Measurements from ENCODE around the gene MTG2. TPM values are rescaled to one million over a fixed set of nuclear protein-coding genes. Genes with fewer than 3 reads are reported as not detected.
A peak's percentile ranks its signal among the peaks of the same experiment; 100 is the strongest.

Gene MTG2
- total and polyA plus RNA-seq, 2 of the 13 experiments (the other 11 are each of a cell fraction or from before 2014, with no cell fraction given) = 20.4 to 37.8 TPM

DNA sequence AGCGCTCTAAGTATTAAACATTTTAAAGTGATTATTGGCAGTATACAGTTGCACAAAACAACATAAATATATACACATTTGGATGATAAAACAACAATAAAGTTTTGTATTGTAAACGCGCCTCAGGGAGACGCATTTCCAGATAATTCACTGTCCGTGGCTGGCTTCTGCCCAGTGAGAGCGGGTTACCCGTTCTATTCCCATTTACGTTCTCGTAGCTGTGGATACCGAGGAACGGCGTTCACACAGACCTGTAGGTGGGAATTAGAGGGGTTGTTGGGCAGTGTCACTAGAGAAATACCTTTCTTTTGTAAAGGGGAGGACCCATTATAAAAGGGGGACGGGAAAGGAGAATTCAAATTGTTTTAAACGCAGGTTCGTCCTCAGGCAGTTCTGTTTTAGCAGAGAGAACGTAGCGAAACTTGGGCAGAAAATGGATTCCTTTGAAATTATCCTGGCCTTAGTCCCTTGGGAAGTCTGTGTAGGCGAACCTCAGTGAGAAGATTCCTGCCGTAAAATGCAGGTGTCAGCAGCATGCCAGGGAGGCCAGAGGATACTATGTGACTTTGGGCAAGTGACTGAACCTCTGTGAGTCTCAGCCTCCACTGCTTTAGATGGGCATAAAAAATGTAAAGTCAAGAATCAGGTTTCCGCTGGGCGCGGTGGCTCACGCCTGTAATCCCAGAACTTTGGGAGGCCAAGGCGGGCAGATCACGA, 756 bp downstream of the MTG2 start:
- WGBS (ENCODE audit: low lambda C conversion rate) = 21% methylated on average over 25 of the region's 25 CpGs
- in situ Hi-C loops (cut with HindIII; ENCODE audit: extremely low pct_ligation_motif_present, low pct_unique_long_range_greater_than_20kb) (no loop called here), intact Hi-C loops (cut with micrococcal nuclease; ENCODE audit: unreplicated experiment) (no loop called here)
- Histone ChIP-seq H2AFZ (ENCODE audit: low read length) (no peak overlapping the region), H3K79me2 (ENCODE audit: insufficient read depth, low read length) (peaks cover 39% of the 10 kb centered on the region), H4K20me1 (ENCODE audit: insufficient read depth, low read length) (no peaks in the 10 kb centered on the region), H3K27ac (ENCODE audit: extremely low read length, insufficient read depth, low read length) (peak overlapping the region; percentile 90), H3K36me3 (replicated peaks in 1 of 2; ENCODE audit: control insufficient read depth in 1 of 2, insufficient read depth in 2 of 2, low read length in 2 of 2) (peaks cover 8 to 9% of the 10 kb centered on the region in 2 experiments; a peak in 4 of 5 replicates), H3K27me3 (ENCODE audit: control insufficient read depth in 1 of 2, insufficient read depth in 2 of 2, low read length in 2 of 2) (no peaks in the 10 kb centered on the region; a peak in 1 of 5 replicates), H3K9me3 (ENCODE audit: low read length) (no peaks in the 10 kb centered on the region), H3K4me3 (replicated peaks in 1 of 3; ENCODE audit: insufficient read depth in 1 of 3, low read depth in 2 of 3, low read length in 3 of 3) (peak overlapping the region; percentile 87 to 96 (median 90)), H3K9ac (ENCODE audit: insufficient read depth, low read depth, low read length) (peak overlapping the region; percentile 97), H3K4me2 (ENCODE audit: low read depth, low read length) (peak overlapping the region; percentile 95), H3K4me1 (ENCODE audit: insufficient read depth, low read length) (peaks cover 48% of the 10 kb centered on the region)
- 0 out of 3 replicates have a peak, but pooled peaks have one; percentile 4 for ATAC-seq
- FAIRE-seq = no peak
- DNase-seq (ENCODE audit: low spot score) = no peak
- ChIA-PET POLR2A (interaction anchor here (1.3 kb wide), 1 partner anchor 192 kb away, joined by 3 read pairs; no protein-coding TSS in a partner anchor), CTCF (ENCODE audit: low intra/inter-chr PET ratio, low total read pairs) (no interaction called here)
- BruUV-seq (replicated peaks) = TSS peak; percentile 82
- TF ChIP-seq, protein P1, sequence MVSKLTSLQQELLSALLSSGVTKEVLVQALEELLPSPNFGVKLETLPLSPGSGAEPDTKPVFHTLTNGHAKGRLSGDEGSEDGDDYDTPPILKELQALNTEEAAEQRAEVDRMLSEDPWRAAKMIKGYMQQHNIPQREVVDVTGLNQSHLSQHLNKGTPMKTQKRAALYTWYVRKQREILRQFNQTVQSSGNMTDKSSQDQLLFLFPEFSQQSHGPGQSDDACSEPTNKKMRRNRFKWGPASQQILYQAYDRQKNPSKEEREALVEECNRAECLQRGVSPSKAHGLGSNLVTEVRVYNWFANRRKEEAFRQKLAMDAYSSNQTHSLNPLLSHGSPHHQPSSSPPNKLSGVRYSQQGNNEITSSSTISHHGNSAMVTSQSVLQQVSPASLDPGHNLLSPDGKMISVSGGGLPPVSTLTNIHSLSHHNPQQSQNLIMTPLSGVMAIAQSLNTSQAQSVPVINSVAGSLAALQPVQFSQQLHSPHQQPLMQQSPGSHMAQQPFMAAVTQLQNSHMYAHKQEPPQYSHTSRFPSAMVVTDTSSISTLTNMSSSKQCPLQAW (CRISPR knock-in tag; IDR thresholded peaks at IDR 0.05) = 0 out of 2 replicates have a peak, but pooled peaks have one; percentile 14
- TF ChIP-seq TBX2 (CRISPR knock-in tag; IDR thresholded peaks at IDR 0.05; ENCODE audit: borderline replicate concordance) = no peak
- no peak for TF ChIP-seq MAZ (IDR thresholded peaks at IDR 0.05; ENCODE audit: borderline replicate concordance, low read depth, low read length)
- no peak for TF ChIP-seq MAZ (CRISPR knock-in tag; IDR thresholded peaks at IDR 0.05; ENCODE audit: low read depth)
- TF ChIP-seq, protein P2, sequence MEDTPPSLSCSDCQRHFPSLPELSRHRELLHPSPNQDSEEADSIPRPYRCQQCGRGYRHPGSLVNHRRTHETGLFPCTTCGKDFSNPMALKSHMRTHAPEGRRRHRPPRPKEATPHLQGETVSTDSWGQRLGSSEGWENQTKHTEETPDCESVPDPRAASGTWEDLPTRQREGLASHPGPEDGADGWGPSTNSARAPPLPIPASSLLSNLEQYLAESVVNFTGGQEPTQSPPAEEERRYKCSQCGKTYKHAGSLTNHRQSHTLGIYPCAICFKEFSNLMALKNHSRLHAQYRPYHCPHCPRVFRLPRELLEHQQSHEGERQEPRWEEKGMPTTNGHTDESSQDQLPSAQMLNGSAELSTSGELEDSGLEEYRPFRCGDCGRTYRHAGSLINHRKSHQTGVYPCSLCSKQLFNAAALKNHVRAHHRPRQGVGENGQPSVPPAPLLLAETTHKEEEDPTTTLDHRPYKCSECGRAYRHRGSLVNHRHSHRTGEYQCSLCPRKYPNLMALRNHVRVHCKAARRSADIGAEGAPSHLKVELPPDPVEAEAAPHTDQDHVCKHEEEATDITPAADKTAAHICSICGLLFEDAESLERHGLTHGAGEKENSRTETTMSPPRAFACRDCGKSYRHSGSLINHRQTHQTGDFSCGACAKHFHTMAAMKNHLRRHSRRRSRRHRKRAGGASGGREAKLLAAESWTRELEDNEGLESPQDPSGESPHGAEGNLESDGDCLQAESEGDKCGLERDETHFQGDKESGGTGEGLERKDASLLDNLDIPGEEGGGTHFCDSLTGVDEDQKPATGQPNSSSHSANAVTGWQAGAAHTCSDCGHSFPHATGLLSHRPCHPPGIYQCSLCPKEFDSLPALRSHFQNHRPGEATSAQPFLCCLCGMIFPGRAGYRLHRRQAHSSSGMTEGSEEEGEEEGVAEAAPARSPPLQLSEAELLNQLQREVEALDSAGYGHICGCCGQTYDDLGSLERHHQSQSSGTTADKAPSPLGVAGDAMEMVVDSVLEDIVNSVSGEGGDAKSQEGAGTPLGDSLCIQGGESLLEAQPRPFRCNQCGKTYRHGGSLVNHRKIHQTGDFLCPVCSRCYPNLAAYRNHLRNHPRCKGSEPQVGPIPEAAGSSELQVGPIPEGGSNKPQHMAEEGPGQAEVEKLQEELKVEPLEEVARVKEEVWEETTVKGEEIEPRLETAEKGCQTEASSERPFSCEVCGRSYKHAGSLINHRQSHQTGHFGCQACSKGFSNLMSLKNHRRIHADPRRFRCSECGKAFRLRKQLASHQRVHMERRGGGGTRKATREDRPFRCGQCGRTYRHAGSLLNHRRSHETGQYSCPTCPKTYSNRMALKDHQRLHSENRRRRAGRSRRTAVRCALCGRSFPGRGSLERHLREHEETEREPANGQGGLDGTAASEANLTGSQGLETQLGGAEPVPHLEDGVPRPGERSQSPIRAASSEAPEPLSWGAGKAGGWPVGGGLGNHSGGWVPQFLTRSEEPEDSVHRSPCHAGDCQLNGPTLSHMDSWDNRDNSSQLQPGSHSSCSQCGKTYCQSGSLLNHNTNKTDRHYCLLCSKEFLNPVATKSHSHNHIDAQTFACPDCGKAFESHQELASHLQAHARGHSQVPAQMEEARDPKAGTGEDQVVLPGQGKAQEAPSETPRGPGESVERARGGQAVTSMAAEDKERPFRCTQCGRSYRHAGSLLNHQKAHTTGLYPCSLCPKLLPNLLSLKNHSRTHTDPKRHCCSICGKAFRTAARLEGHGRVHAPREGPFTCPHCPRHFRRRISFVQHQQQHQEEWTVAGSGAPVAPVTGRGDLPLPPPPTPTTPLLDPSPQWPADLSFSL (CRISPR knock-in tag; IDR thresholded peaks at IDR 0.05) = no peak
- TF ChIP-seq KMT2B (CRISPR knock-in tag; IDR thresholded peaks at IDR 0.05) = no peak
- TF ChIP-seq, protein P3, sequence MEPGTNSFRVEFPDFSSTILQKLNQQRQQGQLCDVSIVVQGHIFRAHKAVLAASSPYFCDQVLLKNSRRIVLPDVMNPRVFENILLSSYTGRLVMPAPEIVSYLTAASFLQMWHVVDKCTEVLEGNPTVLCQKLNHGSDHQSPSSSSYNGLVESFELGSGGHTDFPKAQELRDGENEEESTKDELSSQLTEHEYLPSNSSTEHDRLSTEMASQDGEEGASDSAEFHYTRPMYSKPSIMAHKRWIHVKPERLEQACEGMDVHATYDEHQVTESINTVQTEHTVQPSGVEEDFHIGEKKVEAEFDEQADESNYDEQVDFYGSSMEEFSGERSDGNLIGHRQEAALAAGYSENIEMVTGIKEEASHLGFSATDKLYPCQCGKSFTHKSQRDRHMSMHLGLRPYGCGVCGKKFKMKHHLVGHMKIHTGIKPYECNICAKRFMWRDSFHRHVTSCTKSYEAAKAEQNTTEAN (CRISPR knock-in tag; conservative IDR thresholded peaks at IDR 0.05) = no peak
- no peak for TF ChIP-seq RFXANK (CRISPR knock-in tag; IDR thresholded peaks at IDR 0.05)
- TF ChIP-seq HMG20B (CRISPR knock-in tag; conservative IDR thresholded peaks at IDR 0.05) = no peak
- no peak for TF ChIP-seq ZNF569 (CRISPR knock-in tag; IDR thresholded peaks at IDR 0.05; ENCODE audit: borderline replicate concordance)
- no peak for TF ChIP-seq BCL6 (CRISPR knock-in tag; IDR thresholded peaks at IDR 0.05)
- no peak for TF ChIP-seq MATR3 (CRISPR knock-in tag; IDR thresholded peaks at IDR 0.05)
- 0 out of 2 replicates have a peak, but pooled peaks have one; percentile 32 for TF ChIP-seq FOXO1 (CRISPR knock-in tag; IDR thresholded peaks at IDR 0.05)
- no peak for TF ChIP-seq ZNF550 (CRISPR knock-in tag; IDR thresholded peaks at IDR 0.05; ENCODE audit: borderline replicate concordance)
- no peak for TF ChIP-seq FOXA1 (IDR thresholded peaks at IDR 0.05)
- TF ChIP-seq FOXA1 (CRISPR knock-in tag; IDR thresholded peaks at IDR 0.05) = no peak

All from HepG2 (cell line).